Measurements from ENCODE around the gene VPS33B.

- TF ChIP-seq CTCF (conservative IDR thresholded peaks at IDR 0.05; ENCODE audit: low read depth, low read length) (no peak), EZH2 (IDR thresholded peaks at IDR 0.05; ENCODE audit: borderline replicate concordance, low read depth, low read length, poor library complexity, severe bottlenecking) (no peak)
These were observed 35.4 kb downstream of the VPS33B start for GRCh38 chr15:90986790-90987507.
